HCT116 (cell line): Measurements from ENCODE around the gene NOL9.

ENCODE experiments used
- CTCF ChIP-seq, 3 experiments: fragments of 200-600 bp in 1 of 3; sonication (generic) in 1 of 3; IDR thresholded peaks in 2 of 3; conservative IDR thresholded peaks in 1 of 3; 2 replicates each; pipeline ENCODE4 v1.5.1; 2012 to 2017; ENCODE audit warnings: low read depth in 2 of 3, low read length in 2 of 3, antibody characterized with exemption in 1 of 3, borderline replicate concordance in 1 of 3, control low read depth in 1 of 3, mild to moderate bottlenecking in 1 of 3, mixed read lengths in 1 of 3, mixed run types in 1 of 3, moderate library complexity in 1 of 3; ENCODE audit not compliant: insufficient read depth in 1 of 3
- EGR1 ChIP-seq: IDR thresholded peaks from 2 replicates; pipeline ENCODE4 v1.6.1; 2012; ENCODE audit warnings: low read depth
- EZH2 ChIP-seq: fragments of 200-600 bp; sonication (generic); IDR thresholded peaks from 2 replicates; pipeline ENCODE4 v1.6.1; 2017; ENCODE audit warnings: antibody characterized with exemption, mixed run types
- MAX ChIP-seq: IDR thresholded peaks from 2 replicates; pipeline ENCODE4 v1.6.1; 2012
- POLR2AphosphoS5 ChIP-seq: IDR thresholded peaks from 2 replicates; pipeline ENCODE4 v1.6.1; 2011; ENCODE audit warnings: mild to moderate bottlenecking, low read depth, low read length, moderate library complexity
- RAD21 ChIP-seq: IDR thresholded peaks from 2 replicates; pipeline ENCODE4 v1.6.1; 2012; ENCODE audit warnings: low read depth, mild to moderate bottlenecking
- SP1 ChIP-seq: IDR thresholded peaks from 2 replicates; pipeline ENCODE4 v1.6.1; 2012; ENCODE audit warnings: low read depth

- TF ChIP-seq CTCF (IDR thresholded peaks at IDR 0.05 in 2 of 3, conservative IDR thresholded peaks at IDR 0.05 in 1 of 3; ENCODE audit: borderline replicate concordance in 1 of 3, insufficient read depth in 1 of 3, low read depth in 2 of 3, low read length in 2 of 3) = no peak
- no peak for TF ChIP-seq EZH2
- TF ChIP-seq SP1 = no peak
- no peak for TF ChIP-seq POLR2AphosphoS5
- no peak for TF ChIP-seq RAD21
- TF ChIP-seq EGR1 = no peak
- no peak for TF ChIP-seq MAX
These were observed 63.2 kb downstream of the NOL9 start for GRCh38 chr1:6491081-6491449.
